Subcutaneous adipose tissue (tissue), 4 donors: ENCODE results near the gene P4HA2. TPM values are rescaled to one million over a fixed set of nuclear protein-coding genes. Genes with fewer than 3 reads are reported as not detected.

Experiments used
- total RNA-seq, 4 donors: library from RNA; depleted of rRNA; stranded (reverse); fragments of >200 nt; gene quantifications; one replicate each; pipeline ENCODE4 v1.1.0, GENCODE V29; 2016
- TF ChIP-seq, protein P1 (sequence below): fragments of 450-650 bp; IDR thresholded peaks from one replicate; pipeline ENCODE4 v1.5.1; 2016; ENCODE audit warnings: low read depth, mild to moderate bottlenecking, control low read depth, antibody characterized with exemption, moderate library complexity

Gene P4HA2
- total RNA-seq, 4 donors from 2014 or later = 6.8 to 15.0 (median 14.0) TPM

DNA sequence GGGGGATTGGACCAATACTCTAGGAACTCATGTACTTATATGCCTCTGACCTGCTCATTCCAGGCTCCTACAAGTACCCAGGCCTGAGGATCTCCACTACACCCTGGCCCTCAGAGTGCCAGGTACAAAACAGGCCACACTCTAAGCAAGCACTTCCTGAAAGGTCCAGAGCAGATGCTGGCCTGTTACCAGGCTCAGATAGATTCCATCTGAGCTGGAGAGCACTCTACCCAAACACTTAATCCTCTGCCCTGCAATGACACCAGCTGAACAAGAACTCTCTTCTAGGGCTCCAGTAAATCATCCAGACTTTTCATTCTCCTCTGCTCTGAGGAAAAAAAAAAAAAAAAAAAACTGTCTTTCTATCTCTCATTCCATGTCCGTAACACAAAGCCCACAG lies 2.9 kb downstream of the P4HA2 start:
- TF ChIP-seq, protein P1, sequence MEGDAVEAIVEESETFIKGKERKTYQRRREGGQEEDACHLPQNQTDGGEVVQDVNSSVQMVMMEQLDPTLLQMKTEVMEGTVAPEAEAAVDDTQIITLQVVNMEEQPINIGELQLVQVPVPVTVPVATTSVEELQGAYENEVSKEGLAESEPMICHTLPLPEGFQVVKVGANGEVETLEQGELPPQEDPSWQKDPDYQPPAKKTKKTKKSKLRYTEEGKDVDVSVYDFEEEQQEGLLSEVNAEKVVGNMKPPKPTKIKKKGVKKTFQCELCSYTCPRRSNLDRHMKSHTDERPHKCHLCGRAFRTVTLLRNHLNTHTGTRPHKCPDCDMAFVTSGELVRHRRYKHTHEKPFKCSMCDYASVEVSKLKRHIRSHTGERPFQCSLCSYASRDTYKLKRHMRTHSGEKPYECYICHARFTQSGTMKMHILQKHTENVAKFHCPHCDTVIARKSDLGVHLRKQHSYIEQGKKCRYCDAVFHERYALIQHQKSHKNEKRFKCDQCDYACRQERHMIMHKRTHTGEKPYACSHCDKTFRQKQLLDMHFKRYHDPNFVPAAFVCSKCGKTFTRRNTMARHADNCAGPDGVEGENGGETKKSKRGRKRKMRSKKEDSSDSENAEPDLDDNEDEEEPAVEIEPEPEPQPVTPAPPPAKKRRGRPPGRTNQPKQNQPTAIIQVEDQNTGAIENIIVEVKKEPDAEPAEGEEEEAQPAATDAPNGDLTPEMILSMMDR = no peak

DNA sequence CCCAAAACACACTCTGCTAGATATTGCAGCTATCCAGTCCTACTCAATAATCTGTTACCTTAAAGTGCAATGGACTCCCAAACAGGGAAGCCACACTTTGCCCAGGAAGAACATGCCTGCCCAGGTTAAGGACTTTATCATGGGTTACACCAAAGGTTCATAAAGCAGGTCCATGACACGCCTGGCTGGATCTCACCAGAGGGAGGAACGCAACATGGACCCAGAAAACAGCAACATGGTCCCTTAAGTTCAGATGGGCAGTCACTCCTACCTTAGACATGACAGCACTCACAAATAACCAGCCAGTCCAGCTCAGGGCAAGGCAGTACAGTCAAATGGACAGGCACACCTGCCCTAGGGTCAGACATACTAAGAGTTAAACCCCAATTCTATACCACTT lies 3.8 kb downstream of the P4HA2 start:
- TF ChIP-seq, protein P1 = no peak

- TF ChIP-seq, protein P1 = no peak
Observed at GRCh38 chr5:132222649-132223038, 5.0 kb downstream of the P4HA2 start.

DNA sequence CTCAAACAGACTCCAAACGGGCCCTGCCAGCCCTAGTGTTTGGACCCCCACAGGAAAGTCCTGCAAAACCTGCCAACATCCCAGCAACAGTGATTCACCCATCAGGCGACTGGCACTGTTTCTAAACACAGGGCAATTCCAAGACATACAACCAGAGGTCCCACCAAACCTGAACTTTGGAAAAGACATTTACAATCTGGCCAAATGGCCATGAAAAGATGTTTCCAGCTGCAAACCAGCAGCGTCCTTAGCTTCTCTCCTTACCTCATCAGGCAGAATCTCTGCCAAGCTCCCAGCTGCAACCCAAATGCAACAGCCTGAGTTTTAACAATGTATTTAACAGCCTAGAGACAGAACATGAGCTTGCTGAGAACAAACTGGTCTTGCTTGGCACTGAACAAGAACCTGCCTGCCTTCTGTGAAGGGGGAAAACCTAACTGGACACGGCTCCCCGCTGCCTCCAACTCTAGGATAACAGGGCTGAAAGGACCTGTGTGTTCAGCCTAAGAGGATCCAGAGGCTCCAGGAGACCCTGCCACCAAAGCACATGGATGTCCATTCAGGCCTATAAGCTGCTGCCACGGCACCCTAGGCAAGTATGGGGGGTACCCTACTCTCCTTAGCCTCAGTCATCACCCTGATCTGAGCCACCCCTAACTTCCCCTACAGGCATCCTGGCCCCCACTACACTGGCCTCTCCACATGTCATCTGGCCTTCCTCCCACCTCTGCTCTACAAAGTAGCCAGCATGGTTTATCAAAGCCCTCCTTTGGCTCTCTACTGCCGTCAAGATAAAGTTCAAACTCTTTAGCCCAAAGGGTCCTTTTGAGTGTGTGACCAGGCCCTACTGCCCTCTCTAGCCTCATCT lies 5.6 kb downstream of the P4HA2 start:
- TF ChIP-seq, protein P1 = no peak

DNA sequence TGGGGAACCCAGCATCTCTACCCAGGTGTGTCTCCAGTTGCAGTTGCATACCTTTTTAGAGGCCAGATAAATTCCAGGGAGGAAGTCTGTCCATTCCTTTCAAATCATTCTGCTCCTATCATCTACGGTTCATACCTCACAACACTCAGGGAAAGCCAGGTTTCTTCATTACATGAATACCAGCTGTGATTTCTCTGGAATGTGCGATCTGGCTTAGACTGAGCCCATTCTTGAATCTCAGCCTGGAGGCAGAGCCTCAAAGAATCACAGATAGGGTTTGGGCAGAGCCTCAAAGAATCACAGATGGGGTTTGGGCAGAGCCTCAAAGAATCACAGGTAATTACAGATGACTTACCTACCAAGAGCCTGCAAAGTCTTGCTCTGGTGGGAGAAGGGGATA lies 7.2 kb downstream of the P4HA2 start:
- TF ChIP-seq, protein P1 = no peak

GRCh38 chr5:132219981-132220380 lies 7.7 kb downstream of the P4HA2 start:
- TF ChIP-seq, protein P1 = no peak

GRCh38 chr5:132219289-132219970 lies 8.2 kb downstream of the P4HA2 start:
- TF ChIP-seq, protein P1 = no peak
